Endothelial cell of umbilical vein (primary cell): Measurements from ENCODE around the gene ALG2. TPM values are rescaled to one million over a fixed set of nuclear protein-coding genes. Genes with fewer than 3 reads are reported as not detected.

Experiments
- polyA plus RNA-seq, 4 experiments: library from polyadenylated mRNA; depleted of rRNA in 3 of 4; stranded (reverse) in 3 of 4; unstranded in 1 of 4; fragments of >200 nt; gene quantifications; 2 replicates each; pipeline versions ENCODE4 v1.2.1 to v1.2.3, GENCODE V29; 2011 to 2012; ENCODE audit warnings: missing spikeins in 1 of 4
- small RNA-seq: library from RNA; depleted of rRNA; stranded (forward); fragments of <200 nt; gene quantifications from one replicate; pipeline ENCODE3, GENCODE V24; 2012; ENCODE audit warnings: low replicate concordance, low read depth; ENCODE audit not compliant: insufficient read depth, insufficient read length
- total RNA-seq: library from RNA; stranded (reverse); gene quantifications from 2 replicates; pipeline ENCODE4 v1.2.3, GENCODE V29; 2021

The ALG2 gene
- total and polyA plus RNA-seq, 2 donors (not counting 3 experiments of a cell fraction or from before 2014, with no cell fraction given): 32.4 to 40.7 TPM

Small RNA genes lying within 50 kb of the gene (small RNA-seq; reads per million reads assigned to genes)
- gene RN7SL794P: not detected

Other genes starting within 250 kb of the ALG2 start
- gene TGFBR1, start 116.8 kb downstream of the ALG2 start, total RNA-seq: 17.7 and 18.6 TPM in 2 replicates
- gene TGFBR1, start 116.8 kb downstream of the ALG2 start, polyA plus RNA-seq: 5.6 and 5.8 TPM in 2 replicates
- gene SEC61B, start 340 bp upstream of the ALG2 start, total RNA-seq: 241 and 242 TPM in 2 replicates
- gene SEC61B, start 340 bp upstream of the ALG2 start, polyA plus RNA-seq: 528 and 594 TPM in 2 replicates